HG03108 (cell line): ENCODE measurements around the gene SLC38A7.
"Not testable (repeated sequence)": the region's sequence is repeated elsewhere in the genome, so short reads cannot be mapped to it uniquely, and the experiment has no call there.

Experiments
- ATAC-seq: cut with Tn5 transposase; IDR thresholded peaks from one replicate; pipeline ENCODE4 v1.9.1; 2021; ENCODE audit warnings: moderate library complexity; ENCODE audit not compliant: unreplicated experiment

The SLC38A7 gene

DNA sequence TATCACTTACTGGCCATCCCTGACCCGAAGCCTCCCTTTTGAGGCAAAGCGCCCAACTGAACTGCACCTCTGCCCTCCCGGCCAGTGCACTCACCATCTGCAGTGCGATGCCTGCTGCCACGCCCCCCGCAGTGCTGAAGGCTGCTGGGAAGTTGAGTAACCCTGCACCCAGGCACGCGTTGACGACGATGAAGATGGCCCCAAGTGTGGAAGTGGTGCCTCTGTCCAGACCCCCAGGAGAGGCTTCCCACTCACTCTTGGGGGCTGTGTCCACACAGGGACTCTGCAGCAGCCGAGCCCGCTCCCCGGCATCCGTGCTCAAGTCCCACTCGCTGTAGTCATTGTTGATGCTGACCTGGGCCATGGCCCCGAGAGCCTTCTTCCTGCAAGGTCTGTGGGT is 4.8 kb downstream of the SLC38A7 start:
- ATAC-seq = no peak

DNA sequence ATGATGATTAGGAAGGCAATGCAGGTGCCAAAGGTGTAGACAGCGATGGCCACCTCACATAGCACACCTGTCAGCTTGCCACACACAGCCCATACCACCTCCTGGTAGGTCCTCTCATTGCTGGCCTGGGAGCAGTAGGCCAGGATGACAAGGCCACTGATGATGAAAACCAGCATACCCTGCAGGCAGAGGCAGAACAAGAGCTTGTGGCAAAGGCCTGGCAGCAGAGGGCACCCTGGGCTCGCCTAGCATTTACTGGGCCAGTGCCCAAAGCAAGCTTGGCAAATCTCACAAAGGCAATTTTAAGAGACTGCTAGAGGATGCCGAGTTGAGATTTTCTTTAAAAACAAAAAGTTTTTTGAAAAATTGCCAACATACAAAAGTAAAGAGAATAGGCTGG is 5.9 kb downstream of the SLC38A7 start:
- ATAC-seq = no peak

DNA sequence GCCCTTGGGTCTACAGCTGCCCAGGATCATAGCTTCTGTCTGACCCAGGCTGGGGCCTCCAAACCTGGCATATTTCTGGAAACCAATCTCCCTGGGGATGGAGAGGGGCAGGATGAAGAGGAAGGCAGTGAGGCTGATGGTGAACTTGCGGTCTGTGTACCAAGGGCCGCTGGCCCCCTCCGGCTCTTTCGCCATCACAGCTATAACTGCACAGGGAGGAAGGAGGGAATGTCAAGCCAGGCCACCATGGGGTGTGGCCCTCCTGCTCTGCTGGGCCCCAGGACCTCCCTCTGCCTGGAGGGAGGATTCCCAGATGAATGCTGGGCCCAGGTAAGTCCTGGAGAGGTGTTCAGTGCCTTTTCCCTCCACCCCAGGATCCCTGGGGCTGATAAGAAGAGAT is 6.3 kb downstream of the SLC38A7 start:
- ATAC-seq = no peak

DNA sequence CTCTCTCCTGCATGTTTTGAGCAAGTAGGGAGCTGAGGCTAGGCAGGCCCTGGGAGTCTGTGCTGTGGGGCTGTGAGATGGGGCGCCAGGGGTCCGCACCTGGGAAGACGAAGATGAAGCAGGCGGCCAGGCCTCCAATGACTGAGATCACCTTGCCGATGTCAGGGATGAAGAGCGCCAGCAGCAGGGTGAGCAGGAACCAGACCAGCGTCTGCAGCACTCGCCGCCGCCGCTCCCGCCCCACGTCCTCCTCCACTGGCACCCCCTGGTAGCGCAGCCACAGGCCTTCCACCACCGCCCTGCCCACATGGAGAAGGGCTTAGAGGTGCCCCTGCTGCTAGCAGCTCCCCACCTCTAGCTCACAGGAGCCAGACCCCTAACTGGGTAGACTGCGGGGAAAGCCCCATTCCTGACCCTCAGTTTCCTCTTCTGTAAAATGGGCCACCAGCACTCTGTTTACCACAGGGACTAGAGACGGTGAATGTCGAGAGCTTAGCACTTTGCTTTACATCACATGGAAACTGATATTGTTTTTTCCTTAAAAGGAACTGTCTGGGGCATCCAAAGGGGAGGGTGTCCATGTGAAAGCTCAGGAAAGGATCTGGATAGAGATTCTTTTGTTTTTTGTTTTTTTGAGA is 13.5 kb downstream of the SLC38A7 start:
- no peak for ATAC-seq

DNA sequence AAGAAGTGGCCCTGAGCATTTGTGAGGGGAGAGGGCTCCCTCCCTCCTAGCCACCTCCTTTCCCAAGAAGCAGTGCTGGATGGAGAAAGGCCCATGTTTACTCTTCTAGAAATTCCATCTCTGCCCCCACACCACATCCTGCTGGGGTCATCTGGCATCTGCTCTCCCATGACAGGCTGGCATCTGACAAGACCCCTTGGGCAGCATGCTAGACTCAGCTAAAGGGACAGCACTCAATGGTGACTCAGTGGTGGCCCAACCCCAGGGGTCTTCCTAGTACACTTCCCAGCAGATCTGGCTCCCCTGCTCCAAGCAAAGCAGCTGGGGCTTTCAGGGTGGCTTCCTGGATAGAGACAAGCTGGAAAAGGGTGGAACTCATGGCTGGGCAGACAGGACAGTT is 14.4 kb downstream of the SLC38A7 start:
- ATAC-seq = no peak

DNA sequence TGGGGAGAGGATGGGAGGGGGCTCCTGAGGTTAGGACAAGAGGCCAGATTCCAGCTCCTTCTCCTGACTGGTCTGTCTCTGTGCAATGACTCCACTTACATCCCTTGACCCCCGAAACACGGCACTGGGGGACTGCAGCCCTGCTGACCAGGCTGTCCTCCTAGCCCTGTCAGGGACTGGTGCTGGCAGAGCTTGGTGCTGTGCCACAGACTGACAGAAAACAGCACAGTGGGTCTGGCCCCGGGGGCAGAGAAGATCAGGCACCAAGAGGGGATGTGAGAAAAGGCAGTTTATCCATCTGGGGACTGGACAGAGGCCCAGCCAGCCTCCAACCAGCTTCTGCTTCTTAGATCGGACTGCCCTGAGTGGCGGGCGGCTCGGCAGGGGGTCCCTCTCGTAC is 19.4 kb downstream of the SLC38A7 start:
- no peak for ATAC-seq

DNA sequence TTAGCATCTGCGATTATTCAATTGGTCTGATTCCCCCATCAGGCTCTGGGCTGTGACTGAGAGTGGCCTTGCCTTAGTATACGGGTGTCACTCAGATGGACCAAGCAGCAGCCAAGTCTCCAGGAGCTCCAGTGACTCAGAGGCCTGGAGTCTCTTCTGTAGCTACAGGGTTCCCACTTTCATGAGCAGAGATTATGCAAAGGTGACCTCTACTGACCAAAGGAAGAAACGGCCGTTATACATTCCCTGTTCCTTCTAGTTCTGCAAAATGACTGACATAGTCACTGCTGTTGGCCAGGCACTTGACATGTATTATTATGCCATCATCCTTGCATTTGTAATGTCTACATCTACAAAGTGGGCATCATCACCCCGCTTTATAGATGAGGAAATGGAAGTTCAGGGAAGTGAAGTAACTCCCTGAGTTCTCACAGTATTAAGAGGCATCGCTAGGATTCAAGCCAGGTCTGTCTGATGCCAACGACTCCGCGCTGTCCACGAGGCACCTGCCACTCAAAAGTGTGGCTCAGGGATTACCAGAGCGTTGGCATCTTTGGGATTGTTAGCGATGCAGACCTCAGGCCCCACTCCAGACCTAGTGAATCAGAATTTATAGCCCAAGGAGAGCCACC is 23.3 kb downstream of the SLC38A7 start:
- ATAC-seq = peak; percentile 85

DNA sequence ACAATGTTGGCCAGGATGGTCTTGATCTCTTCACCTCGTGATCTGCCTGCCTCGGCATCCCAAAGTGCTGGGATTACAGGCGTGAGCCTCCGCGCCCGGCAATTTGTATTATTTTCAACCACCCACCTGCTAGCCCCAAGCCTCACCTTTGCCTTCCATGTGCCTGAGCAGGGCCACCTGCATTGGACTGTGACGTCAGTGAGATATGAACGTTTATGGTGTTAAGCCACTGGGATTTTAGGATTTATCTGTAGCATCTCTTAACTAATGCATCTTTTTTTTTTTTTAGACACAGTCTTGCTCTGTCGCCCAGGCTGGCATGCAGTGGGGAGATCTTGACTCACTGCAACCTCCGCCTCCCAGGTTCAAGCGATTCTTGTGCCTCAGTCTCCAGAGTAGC is 24.7 kb downstream of the SLC38A7 start:
- ATAC-seq = not testable (repeated sequence)

DNA sequence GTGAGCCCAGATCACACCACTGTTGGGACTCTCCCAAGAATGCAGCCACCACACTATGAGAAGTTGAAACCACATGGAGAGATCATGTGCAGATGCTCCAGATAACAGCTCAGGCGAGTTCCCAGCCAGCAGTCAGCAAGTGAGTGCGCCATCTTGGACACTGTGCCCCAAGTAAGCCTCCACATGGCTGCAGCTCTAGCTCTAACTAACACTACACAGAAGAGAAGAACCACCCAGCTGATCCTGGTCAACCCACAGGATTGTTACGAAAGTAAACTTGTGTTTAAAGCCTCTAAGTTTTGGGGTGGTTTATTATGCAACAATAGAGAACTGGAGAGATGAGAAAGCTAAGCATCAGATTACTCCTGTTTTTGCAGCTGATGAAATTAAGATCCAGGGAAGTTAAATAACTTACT is 25.8 kb downstream of the SLC38A7 start:
- ATAC-seq = no peak

DNA sequence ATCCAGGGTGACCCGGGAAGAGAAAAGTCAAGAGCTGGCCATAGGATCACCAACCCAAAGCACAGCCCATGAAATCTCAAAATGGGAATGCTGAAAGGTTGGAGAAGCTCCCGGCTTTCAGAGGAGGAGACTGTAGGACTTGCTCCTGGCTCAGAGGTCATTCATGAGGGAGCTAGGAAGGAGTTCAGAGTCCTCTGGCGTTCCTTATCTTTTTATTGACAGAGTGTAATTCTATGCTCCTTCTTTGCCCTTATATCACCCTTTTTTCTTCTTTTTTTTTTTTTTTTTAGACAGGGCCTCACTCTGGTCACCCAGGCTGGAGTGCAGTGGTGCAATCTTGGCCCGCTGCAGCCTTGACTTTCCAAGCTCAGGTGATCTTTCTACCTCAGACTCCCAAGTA is 27.7 kb downstream of the SLC38A7 start:
- ATAC-seq = no peak

DNA sequence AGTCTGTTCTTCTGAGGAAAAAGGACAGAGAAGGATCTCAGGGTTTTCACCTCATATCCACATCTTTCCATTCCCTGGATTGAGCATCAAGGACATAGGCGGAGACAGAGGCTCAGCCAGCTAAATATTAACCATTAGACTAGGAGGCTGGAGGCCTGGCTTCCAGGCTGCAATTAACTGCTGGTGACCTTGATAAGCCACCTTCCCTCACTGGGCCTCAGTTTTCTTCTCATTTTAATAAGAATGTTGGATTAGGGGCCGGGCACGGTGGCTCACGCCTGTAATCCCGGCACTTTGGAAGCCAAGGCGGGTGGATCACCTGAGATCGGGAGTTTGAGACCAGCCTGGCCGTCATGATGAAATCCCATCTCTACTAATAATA is 29.4 kb downstream of the SLC38A7 start:
- no peak for ATAC-seq

DNA sequence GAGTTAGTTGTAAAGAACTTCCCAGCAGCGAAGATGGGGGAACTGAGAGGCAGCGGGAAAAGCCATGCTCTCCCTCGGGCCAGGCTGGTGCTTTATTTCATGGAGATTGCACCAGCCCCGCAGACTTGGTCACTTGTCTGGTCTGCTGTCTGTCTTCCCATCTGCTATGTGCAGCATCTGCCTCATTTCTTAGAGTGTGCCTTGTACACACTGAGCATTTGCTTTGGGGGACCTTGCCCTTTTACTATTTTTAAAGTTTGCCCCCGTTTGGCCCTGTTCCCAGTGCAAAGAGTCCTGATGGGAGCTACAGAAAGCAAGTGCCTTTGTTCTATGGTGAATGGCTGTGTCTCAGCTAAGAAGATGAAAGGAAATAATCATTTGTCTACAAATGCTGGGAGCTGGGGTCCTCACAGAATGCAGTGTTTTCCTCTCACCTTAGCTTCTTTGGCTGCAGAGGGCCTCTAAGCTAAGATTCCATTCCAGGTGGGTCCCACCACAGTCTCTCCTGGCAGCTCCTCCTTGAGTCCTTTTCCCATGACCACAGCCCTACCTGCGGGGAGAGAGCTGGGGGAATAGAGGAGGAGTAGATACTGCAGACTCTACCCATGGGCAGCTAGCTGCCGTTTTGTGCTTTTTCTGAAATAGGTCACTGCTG is 29.9 kb downstream of the SLC38A7 start:
- no peak for ATAC-seq

DNA sequence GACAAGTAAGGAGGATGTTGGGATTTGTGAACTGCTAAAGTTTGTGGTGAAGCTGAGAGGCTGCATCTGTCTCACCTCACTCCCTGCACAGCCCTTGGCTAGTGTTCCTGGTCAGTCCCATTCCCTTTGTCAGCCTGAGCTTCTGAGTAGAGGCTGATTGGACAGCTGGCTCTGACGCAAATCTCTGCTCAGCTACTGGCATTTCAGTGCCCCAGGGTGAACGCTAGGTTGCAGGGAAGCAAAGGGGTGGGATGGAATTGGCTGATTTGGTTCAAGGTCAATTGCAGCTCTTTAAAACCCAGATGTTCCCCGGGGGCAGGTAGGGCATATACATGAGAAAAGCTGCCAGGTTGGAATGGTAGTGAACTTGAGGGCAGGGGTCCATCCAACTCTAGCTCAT is 31.8 kb downstream of the SLC38A7 start:
- no peak for ATAC-seq

DNA sequence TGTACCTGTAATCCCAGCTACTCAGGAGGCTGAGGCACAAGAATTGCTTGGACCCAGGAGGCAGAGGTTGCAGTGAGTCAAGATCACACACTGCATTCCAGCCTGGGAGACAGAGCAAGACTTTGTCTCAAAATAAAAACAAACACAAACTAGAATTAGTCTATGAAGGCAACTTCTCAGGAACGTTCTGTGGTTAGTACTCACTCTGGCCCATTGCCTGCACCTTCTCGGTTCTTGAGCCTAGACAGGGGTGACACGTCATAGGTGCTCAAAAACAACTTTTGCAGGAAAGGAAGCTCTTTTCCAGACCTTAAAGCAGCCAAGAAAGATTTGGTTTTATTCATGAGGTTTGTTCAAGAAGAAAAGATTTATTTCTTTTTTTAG is 32.6 kb downstream of the SLC38A7 start:
- ATAC-seq = no peak

DNA sequence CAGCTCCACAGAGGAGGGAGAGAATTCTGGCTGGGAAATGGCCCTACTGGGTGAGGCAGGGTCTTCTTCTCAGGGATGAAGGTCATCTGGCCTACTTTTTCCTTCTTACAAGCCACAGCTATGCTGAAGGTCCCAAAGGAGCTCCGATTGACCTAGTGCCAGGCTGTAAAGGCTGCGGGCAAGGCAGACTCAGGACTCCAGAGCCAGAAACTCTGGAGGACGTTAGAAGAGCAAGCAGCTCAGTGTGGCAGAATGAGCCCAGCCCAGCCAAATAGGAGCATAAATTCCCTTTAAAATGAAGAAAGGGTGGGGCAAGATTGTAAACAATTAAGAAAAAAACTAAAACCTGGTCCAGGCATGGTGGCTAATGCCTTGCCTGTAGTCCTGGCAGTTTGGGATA is 34.9 kb downstream of the SLC38A7 start:
- ATAC-seq = no peak

DNA sequence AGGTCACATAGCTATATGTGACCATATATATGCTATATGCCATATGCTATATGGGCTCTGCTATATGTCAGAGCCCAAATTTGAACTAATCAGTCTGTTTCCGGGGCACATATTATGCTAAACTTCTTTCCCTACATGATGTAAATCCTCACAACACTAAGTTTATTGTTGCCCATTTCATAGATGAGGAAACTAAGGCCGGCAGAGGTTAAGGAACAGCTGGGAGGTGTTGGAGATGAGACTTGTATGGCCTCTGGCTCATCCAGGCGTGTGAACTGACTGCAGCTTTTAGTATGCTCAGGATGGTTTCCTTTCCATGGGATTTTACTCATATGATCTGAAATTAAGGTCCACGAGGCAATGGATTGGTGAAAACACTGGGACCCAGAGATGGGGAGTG is 37.5 kb downstream of the SLC38A7 start:
- ATAC-seq = no peak

DNA sequence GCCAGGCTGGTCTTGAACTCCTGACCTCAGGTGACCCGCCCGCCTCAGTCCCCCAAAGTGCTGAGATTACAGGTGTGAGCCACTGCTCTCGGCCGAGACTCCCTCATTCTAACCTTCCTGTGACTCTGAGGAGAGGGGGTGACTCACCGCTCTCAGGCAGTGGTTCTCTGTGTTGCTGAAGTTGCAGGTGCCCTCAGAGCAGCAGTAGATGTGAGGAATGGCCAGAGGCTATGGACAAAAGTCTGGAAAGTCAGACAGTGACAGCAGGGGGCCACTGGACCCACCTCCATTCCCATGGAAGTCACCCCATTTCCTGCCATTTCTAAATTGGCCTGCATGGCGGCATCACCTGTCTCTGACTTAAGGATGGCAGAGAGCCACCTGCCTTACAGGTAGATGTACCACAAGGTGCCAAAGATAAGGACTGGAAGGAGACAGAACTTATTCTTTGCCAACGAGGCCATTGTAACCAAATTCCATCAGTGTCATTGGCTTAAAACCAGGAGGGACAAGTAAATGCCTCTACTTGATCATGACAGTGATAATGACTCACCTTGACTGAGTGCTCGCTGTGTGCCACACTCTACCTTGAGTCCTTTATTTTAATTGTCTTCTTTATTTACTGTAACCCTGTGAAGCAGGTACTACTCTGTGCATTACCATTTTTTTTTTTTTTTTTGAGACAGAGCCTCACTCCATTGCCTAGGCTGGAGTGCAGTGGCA is 39.6 kb downstream of the SLC38A7 start:
- ATAC-seq = no peak

DNA sequence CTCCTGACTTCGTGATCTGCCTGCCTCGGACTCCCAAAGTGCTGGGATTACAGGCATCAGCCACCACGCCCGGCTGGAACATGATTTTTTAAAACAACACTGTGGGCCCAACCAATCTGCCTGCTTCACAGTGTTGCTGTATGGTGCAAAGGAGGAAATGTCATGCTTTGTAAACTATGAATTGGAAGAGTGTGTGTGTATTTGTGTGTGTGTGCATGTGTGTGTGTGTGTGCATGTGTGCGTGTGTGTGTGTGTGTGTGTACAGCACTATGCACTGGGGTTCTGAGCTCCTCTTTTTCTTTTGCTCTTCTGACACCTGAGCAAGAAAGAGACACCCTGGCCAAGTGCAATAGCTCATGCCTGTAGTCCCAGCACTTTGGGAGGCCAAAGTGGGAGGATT is 40.5 kb downstream of the SLC38A7 start:
- ATAC-seq = no peak

DNA sequence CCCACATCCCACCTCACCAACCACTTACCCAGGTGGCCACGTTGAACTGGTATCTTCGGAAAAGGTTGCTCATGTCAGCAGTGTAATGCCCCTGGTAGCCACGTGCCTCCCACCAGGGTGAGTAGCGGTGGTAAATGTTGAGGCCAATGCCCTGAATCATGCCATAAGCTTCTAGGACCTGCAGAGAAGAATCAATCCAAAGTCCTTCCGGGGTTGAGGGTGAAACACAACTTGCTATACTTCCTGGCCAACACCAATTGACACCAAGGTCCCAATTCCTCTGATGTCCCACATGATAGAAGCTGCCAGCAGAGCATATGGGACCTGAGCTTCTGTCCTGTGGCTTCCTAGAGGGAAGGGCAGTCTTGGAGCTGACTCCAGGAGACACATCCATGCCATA is 43.6 kb downstream of the SLC38A7 start:
- ATAC-seq = no peak

DNA sequence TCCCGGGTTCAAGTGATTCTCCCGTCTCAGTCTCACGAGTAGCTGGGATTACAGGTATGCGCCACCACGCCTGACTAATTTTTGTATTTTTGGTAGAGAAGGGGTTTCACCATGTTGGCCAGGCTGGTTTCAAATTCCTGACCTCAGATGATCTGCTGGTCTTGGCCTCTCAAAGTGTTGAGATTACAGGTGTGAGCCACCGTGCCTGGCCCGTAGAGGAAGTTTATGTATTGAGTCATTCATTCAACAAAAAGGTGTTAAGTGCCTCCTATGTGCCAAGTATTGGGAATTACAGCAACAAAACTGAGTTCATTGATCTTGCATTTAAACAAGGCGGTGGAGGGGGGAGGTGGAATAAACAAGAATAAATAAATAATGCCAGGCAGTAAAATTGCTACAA is 44.7 kb downstream of the SLC38A7 start:
- no peak for ATAC-seq

DNA sequence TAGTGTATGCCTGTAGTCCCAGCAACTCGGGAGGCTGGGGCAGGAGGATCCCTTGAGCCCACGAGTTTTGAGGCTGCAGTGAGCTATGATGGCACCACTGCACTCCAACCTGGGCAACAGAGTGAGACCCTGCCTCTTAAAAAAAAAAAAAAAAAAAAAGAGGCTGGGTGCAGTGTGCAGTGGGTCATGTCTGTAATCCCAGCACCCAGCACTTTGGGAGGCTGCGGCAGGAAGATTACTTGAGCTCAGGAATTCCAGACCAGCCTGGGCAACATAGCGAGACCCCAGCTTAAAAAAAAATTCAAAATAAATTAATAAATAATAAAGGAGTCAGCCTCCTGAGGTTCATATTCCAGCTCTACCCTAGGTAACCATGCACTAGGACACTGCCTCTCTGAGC is 45.3 kb downstream of the SLC38A7 start:
- no peak for ATAC-seq
